Peyer's patch (tissue), 4 donors: Measurements from ENCODE around the gene ZNF391.
"Not testable (repeated sequence)": the region's sequence is repeated elsewhere in the genome, so short reads cannot be mapped to it uniquely, and the experiment has no call there.

Experiments
- POLR2A ChIP-seq, 2 donors: fragments of 450-650 bp; IDR thresholded peaks; one replicate each; pipeline ENCODE4 v1.5.1; 2017; ENCODE audit warnings: antibody characterized with exemption in 2 of 2, mild to moderate bottlenecking in 2 of 2, moderate library complexity in 2 of 2
- TF ChIP-seq, protein P1 (sequence below), 6 experiments: fragments of 450-650 bp in 4 of 6; fragments of 200-600 bp in 2 of 6; sonication (generic) in 1 of 6; IDR thresholded peaks; one replicate each; pipeline ENCODE4 v1.5.1; 2017 to 2019; ENCODE audit warnings: antibody characterized with exemption in 6 of 6, mild to moderate bottlenecking in 3 of 6, moderate library complexity in 1 of 6

DNA sequence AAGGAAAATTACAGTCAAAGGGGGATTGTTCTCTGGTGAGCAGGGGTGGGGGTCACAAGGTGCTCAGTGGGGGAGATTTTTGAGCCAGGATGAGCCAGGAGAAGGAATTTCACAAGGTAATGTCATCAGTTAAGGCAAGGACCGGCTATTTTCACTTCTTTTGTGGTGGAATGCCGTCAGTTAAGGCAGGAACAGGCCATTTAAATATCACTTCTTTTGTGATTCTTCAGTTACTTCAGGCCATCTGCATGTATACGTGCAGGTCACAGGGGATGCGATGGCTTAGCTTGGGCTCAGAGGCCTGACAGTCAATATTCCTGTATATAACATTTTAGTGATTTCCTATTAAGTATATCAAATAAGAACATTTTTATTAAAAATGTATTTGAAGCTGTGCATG, 10.2 kb upstream of the ZNF391 start:
- TF ChIP-seq, protein P1, sequence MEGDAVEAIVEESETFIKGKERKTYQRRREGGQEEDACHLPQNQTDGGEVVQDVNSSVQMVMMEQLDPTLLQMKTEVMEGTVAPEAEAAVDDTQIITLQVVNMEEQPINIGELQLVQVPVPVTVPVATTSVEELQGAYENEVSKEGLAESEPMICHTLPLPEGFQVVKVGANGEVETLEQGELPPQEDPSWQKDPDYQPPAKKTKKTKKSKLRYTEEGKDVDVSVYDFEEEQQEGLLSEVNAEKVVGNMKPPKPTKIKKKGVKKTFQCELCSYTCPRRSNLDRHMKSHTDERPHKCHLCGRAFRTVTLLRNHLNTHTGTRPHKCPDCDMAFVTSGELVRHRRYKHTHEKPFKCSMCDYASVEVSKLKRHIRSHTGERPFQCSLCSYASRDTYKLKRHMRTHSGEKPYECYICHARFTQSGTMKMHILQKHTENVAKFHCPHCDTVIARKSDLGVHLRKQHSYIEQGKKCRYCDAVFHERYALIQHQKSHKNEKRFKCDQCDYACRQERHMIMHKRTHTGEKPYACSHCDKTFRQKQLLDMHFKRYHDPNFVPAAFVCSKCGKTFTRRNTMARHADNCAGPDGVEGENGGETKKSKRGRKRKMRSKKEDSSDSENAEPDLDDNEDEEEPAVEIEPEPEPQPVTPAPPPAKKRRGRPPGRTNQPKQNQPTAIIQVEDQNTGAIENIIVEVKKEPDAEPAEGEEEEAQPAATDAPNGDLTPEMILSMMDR (IDR thresholded peaks at IDR 0.05): not testable (repeated sequence)
- TF ChIP-seq POLR2A (IDR thresholded peaks at IDR 0.05): not testable (repeated sequence)
